GM21526 (cell line): ENCODE data around the gene PLEKHA7.

Source experiments
- ATAC-seq: cut with Tn5 transposase; IDR thresholded peaks from one replicate; pipeline ENCODE4 v1.9.1; 2021; ENCODE audit warnings: moderate library complexity; ENCODE audit not compliant: unreplicated experiment, low FRiP score

The PLEKHA7 gene

GRCh38 chr11:16854979-16855378 lies 159.2 kb downstream of the PLEKHA7 start:
- ATAC-seq, result no peak

- no peak for ATAC-seq
These were observed 160.4 kb downstream of the PLEKHA7 start for GRCh38 chr11:16853859-16854258.

GRCh38 chr11:16853266-16853665 lies 160.9 kb downstream of the PLEKHA7 start:
- no peak for ATAC-seq

- ATAC-seq, result no peak
These were observed 167.9 kb downstream of the PLEKHA7 start for GRCh38 chr11:16846305-16846704.

- no peak for ATAC-seq
These were observed 169.9 kb downstream of the PLEKHA7 start for GRCh38 chr11:16844268-16844771.

- no peak for ATAC-seq
These were observed 170.9 kb downstream of the PLEKHA7 start for GRCh38 chr11:16843294-16843693.

- ATAC-seq, result no peak
These were observed 172.2 kb downstream of the PLEKHA7 start for GRCh38 chr11:16841984-16842383.

DNA sequence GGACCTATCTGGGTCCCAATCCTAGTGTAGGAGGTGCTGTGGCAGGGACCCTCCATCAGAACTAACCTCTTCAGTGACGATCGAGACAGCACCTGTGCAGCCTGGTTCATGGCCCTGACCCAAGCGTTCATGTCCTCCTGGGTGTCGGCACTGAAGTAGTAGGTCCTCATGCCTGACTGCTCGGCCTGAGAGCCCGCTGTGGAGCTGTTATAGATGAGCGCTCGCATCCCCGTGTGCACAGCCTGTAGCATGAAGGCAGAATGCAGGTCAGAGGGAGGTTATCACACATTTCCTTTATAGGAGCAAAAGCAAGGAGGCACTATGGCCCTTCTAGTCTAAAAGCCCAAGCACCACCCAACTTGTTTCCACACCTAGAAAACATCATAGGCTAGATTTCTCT lies 172.7 kb downstream of the PLEKHA7 start:
- ATAC-seq, result no peak

DNA sequence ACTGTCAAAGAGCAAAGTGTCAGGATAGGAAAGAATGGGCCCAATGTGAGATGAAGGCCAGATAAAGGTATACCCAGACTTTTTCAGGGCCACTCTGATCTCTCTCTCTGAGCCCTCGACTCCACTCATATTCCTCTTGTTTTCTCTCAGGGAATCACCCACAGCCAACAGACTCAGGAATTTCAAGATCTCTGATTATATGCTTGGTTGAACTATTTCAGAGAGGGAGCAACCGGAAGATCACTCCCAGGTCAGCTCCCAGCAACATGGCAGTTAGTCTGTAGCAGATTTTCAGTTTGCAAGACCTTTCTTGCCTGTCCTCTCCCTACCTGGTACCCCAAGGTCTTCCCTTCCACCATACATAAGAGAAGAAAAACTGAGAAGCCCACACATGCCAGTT lies 173.3 kb downstream of the PLEKHA7 start:
- no peak for ATAC-seq

- ATAC-seq, result no peak
These were observed 174.4 kb downstream of the PLEKHA7 start for GRCh38 chr11:16839821-16840220.

DNA sequence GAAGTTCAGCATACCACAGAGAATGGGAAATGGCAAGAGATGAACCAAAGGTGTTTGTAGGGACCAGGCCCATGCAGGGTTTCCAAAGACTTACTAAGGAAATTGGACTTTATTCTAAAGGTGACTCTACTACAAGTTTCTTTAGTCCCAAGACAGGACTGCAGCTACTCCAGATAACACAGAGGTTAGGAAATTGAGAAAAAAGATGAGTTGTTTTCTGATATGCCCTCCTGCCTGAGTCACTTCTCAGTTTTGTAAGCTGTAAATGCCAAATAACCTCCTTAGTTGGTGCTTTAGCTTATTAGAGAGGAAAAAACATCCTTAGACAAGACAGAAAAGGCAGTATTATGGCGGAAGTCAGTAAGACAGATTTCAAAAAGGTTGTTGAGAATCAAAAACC lies 179.8 kb downstream of the PLEKHA7 start:
- ATAC-seq, result no peak

DNA sequence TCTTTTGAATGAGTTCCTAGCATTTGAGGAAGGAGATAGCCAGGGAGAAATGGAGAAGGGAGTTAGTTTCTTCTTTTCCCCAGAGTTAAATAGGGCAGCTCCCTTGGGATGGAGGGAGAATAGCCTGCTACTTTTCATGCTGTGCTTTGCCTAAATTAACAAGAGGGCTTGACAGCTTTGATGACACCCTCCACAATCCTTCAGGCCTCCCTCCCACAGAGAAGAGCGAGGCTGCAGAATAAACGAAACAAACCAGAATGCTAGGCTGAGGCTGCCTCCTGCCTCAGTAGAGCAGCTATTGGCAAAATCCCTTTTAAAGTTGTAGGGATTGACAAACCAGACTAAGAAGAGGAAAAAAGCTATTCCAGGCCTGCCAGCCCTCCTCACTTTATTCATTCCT lies 181.2 kb downstream of the PLEKHA7 start:
- ATAC-seq, result no peak

DNA sequence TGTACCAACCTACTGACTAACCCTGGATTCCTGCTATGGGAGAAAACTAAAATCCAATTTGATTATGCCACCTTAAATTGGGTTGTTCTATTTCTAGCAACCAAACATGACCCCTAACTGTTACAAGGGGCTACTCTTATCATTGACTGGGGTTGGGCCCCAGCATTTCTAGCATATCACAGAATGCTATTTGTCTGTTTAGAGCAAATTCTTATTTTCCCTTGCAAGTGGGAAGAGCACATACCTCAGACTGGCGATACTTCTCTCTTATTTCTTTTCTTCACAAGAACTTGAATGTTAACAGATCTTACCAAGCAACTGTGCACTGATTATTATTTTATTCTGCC lies 182.0 kb downstream of the PLEKHA7 start:
- ATAC-seq, result no peak

DNA sequence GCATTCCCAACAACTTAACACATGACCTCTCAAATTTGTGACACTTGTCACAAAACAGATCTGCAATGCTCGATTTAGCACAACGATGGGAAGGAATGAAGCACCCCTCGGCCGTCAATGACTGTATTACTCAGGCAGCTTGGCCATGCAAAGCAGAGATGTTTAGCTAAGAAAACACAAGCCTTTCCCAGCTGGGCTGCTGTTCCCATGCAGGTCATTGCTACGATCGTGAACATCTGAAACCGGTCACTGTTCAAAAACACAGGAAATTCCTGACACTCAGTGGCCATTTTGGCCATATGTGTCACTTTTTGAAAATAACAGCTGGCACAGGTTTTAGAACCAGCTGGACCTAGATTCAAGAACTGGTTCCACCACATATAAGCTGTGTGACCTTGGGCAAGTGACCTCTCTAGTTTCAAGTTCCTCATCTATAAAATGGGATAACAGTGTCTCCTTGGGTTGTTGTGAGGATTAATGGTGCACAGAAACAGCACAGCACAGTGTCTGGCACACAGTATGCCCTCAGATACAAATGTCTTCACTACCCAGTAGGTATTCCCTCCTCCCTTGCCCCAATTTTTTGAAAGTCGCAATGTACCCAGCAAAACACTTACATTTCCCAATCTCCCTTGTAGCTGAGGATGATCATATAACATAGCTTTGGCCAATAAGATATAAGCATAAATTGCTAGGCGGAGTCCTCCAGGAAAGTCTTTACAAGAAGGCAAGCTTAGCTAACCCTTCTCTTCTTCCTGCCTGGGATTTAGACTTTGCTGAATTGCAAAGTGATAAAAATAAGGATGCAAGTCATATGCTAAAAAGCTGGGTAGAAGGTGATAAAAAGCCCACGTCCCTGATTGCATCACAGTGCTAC lies 182.7 kb downstream of the PLEKHA7 start:
- ATAC-seq, result no peak

DNA sequence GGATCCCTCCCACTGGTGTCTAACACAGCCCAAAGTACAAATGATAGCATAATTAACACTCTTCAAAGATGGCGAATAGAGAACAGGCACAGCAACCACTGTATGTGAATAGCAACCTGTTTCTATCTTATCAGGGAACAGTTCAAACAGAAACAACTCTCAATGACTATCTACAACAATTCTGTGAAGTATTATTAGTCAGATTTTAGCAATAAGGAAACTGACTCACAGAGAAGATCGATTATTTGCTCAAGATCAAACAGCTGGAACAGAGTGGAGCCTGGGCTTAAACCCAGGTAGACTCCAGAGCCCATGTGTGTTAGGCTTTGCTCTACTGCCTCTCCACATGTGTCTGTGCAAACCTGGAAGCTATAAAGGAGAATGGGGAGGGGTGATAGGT lies 187.1 kb downstream of the PLEKHA7 start:
- ATAC-seq, result no peak

DNA sequence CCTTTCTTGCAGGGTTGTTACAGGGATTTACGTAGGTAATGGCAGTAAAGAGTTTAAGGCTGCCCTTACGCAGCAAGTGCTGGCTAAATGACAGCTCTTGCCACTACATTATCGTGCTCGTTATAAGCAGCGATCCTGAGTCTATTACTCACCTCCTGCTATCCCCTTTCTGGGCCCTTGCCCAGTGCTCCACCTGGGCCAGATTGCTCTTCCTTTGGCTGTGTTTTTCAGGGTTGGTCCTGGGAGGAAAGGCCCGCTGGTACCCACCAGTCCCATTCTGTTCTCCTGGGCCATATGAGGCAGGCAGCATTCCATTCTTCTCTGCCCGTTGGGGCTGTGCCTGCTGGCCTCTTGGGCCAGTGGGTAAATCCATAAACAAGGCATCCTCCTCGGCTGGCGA lies 188.2 kb downstream of the PLEKHA7 start:
- ATAC-seq, result no peak

GRCh38 chr11:16825101-16825500 lies 189.1 kb downstream of the PLEKHA7 start:
- no peak for ATAC-seq

- peak; percentile 87 for ATAC-seq
These were observed 193.7 kb downstream of the PLEKHA7 start for GRCh38 chr11:16820324-16821092.

DNA sequence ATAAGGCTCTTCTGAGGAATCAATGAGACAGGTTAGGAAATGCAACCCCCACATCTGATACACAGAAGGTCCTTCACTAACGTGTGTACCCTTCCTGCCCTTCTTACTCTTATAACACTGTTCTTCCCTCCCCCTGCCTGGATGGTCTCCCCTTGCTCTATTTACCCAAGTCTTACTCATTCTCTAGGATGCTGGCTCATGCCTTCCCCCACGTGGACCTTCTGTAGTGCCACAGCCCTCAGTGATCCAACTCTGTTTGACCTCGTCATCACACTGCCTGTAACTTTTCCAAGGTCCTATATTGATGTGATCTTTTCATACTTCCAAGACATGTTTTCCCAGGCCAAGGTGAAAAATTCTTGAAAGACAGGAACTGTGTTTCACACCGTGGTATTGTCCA lies 195.9 kb downstream of the PLEKHA7 start:
- ATAC-seq, result no peak

DNA sequence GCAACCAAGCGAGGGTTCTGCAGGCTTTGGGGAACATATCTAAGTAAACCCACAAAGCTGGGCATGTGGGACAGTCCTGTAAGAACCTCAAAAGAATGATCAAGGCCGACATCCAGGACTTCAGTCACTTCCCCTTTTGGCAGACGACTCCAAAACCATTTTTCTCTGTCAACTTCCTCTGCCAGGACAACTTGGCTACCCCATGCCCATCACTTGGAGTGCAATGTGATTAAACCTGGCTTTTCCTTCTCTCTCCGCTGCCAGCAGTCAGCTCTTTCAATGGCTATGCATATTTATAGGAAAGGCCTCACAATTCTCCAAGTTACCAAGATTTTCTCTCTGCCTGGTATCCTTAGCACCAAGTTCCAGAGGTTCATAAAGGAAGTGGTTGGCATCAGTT lies 196.9 kb downstream of the PLEKHA7 start:
- no peak for ATAC-seq

DNA sequence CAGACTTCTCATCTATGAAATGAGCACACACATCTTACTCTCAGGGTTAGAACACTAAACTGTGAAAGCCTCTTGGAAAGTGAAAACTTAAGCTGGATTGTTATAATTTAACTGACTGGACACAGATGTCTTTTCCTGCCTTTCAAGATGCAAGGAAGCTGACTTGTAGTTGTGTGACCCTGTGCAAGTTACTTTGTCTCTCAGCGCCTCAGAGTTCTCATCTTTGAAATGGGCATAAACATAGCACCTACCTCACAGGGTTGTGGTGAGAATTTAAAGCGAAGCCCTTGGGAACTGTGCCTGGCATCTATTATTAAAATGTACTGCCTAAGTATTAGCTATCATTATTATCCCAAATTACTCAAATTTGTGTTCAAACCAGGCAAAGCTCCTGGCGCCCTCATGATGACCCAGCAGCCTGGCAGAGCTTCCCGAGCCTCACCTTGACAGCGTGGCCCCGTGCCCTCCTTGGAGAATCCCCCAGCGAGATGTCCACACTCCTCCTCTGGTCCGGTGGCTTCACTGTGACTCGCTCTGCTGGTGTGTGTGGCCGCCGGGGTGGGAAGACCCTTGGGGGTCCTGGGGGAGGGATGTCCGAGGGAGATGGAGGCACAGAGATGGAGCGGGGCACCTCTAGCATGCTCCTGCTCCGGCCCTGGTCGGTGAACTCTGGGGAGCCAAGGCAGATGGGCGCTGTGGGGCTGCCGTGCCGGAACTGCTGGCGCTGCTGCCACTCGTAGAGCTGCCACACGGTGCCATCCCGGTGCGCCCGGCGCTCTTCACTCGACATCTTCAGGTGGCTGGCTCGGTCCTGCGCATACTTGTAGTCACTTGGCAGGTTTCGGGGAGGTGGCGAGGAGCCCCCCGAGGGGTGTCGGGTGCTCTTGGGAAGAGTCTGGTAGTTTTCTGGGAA lies 197.6 kb downstream of the PLEKHA7 start:
- no peak for ATAC-seq
